ENCODE data around the gene RYR1.
"Not testable (repeated sequence)": the region's sequence is repeated elsewhere in the genome, so short reads cannot be mapped to it uniquely, and the experiment has no call there.

Gene RYR1

GRCh38 chr19:38596057-38596981, 162.8 kb downstream of the RYR1 start:
- Histone ChIP-seq H3K36me3 (ENCODE audit: control insufficient read depth, insufficient read depth, low read length) (no peaks in the 10 kb centered on the region), H3K27me3 (ENCODE audit: control insufficient read depth, insufficient read depth, low read length) (no peaks in the 10 kb centered on the region), H3K4me1 (ENCODE audit: control insufficient read depth, insufficient read depth, low read length) (peaks cover 2% of the 10 kb centered on the region)

GRCh38 chr19:38597075-38597474, 163.6 kb downstream of the RYR1 start:
- no peak overlapping the region for H3K9ac ChIP-seq (ENCODE audit: low read depth, low read length)
- peak overlapping the region; percentile 69 for H3K4me3 ChIP-seq (ENCODE audit: low read depth, low read length)
- no peaks in the 10 kb centered on the region for H3K36me3 ChIP-seq (ENCODE audit: control insufficient read depth, insufficient read depth, low read length)
- no peaks in the 10 kb centered on the region for H3K9me3 ChIP-seq (ENCODE audit: control insufficient read depth, insufficient read depth, low read length)
- no peaks in the 10 kb centered on the region for H3K27me3 ChIP-seq (ENCODE audit: control insufficient read depth, insufficient read depth, low read length)
- H3K4me1 ChIP-seq (ENCODE audit: control insufficient read depth, insufficient read depth, low read length), result peaks cover 2% of the 10 kb centered on the region

More at GRCh38 chr19:38596057-38596981, 162.8 kb downstream of the RYR1 start:
- Histone ChIP-seq H3K9ac (ENCODE audit: low read depth, low read length) (no peak overlapping the region), H3K4me3 (ENCODE audit: low read depth, low read length) (peak overlapping the region; percentile 69), H3K9me3 (ENCODE audit: control insufficient read depth, insufficient read depth, low read length) (no peaks in the 10 kb centered on the region)

- Histone ChIP-seq H3K4me3 (ENCODE audit: low read depth, low read length) (no peak overlapping the region), H3K4me1 (ENCODE audit: control insufficient read depth, insufficient read depth, low read length) (peaks cover 2% of the 10 kb centered on the region), H3K36me3 (ENCODE audit: control insufficient read depth, insufficient read depth, low read length) (no peaks in the 10 kb centered on the region), H3K27me3 (ENCODE audit: control insufficient read depth, insufficient read depth, low read length) (no peaks in the 10 kb centered on the region), H3K9me3 (ENCODE audit: control insufficient read depth, insufficient read depth, low read length) (no peaks in the 10 kb centered on the region), H3K9ac (ENCODE audit: low read depth, low read length) (no peak overlapping the region)
These were observed 166.2 kb downstream of the RYR1 start for GRCh38 chr19:38599722-38600121.

- not testable (repeated sequence) for H3K9me3 ChIP-seq (ENCODE audit: control insufficient read depth, insufficient read depth, low read length); H3K27me3 ChIP-seq (ENCODE audit: control insufficient read depth, insufficient read depth, low read length); H3K36me3 ChIP-seq (ENCODE audit: control insufficient read depth, insufficient read depth, low read length); H3K4me3 ChIP-seq (ENCODE audit: low read depth, low read length); H3K4me1 ChIP-seq (ENCODE audit: control insufficient read depth, insufficient read depth, low read length); H3K9ac ChIP-seq (ENCODE audit: low read depth, low read length)
These were observed 169.4 kb downstream of the RYR1 start for GRCh38 chr19:38602856-38603255.

GRCh38 chr19:38606131-38606530, 172.6 kb downstream of the RYR1 start:
- H3K4me1 ChIP-seq (ENCODE audit: control insufficient read depth, insufficient read depth, low read length), result no peaks in the 10 kb centered on the region
- H3K9me3 ChIP-seq (ENCODE audit: control insufficient read depth, insufficient read depth, low read length), result no peaks in the 10 kb centered on the region
- no peaks in the 10 kb centered on the region for H3K27me3 ChIP-seq (ENCODE audit: control insufficient read depth, insufficient read depth, low read length)
- no peak overlapping the region for H3K4me3 ChIP-seq (ENCODE audit: low read depth, low read length)
- no peak overlapping the region for H3K9ac ChIP-seq (ENCODE audit: low read depth, low read length)
- peaks cover 3% of the 10 kb centered on the region for H3K36me3 ChIP-seq (ENCODE audit: control insufficient read depth, insufficient read depth, low read length)

- H3K4me3 ChIP-seq (ENCODE audit: low read depth, low read length), result no peak overlapping the region
- no peaks in the 10 kb centered on the region for H3K4me1 ChIP-seq (ENCODE audit: control insufficient read depth, insufficient read depth, low read length)
- no peak overlapping the region for H3K9ac ChIP-seq (ENCODE audit: low read depth, low read length)
- H3K27me3 ChIP-seq (ENCODE audit: control insufficient read depth, insufficient read depth, low read length), result no peaks in the 10 kb centered on the region
- no peaks in the 10 kb centered on the region for H3K9me3 ChIP-seq (ENCODE audit: control insufficient read depth, insufficient read depth, low read length)
- H3K36me3 ChIP-seq (ENCODE audit: control insufficient read depth, insufficient read depth, low read length), result no peaks in the 10 kb centered on the region
These were observed 180.8 kb downstream of the RYR1 start for GRCh38 chr19:38614289-38614688.

GRCh38 chr19:38615007-38615581, 181.6 kb downstream of the RYR1 start:
- peak overlapping the region; percentile 37 for H3K9ac ChIP-seq (ENCODE audit: low read depth, low read length)

GRCh38 chr19:38616265-38616664, 182.8 kb downstream of the RYR1 start:
- H3K4me3 ChIP-seq (ENCODE audit: low read depth, low read length), result no peak overlapping the region
- no peak overlapping the region for H3K9ac ChIP-seq (ENCODE audit: low read depth, low read length)
- peaks cover 1% of the 10 kb centered on the region for H3K36me3 ChIP-seq (ENCODE audit: control insufficient read depth, insufficient read depth, low read length)
- no peaks in the 10 kb centered on the region for H3K9me3 ChIP-seq (ENCODE audit: control insufficient read depth, insufficient read depth, low read length)
- H3K4me1 ChIP-seq (ENCODE audit: control insufficient read depth, insufficient read depth, low read length), result no peaks in the 10 kb centered on the region
- H3K27me3 ChIP-seq (ENCODE audit: control insufficient read depth, insufficient read depth, low read length), result no peaks in the 10 kb centered on the region

More at GRCh38 chr19:38615007-38615581, 181.6 kb downstream of the RYR1 start:
- H3K36me3 ChIP-seq (ENCODE audit: control insufficient read depth, insufficient read depth, low read length), result no peaks in the 10 kb centered on the region
- H3K9me3 ChIP-seq (ENCODE audit: control insufficient read depth, insufficient read depth, low read length), result no peaks in the 10 kb centered on the region
- H3K4me3 ChIP-seq (ENCODE audit: low read depth, low read length), result no peak overlapping the region
- no peaks in the 10 kb centered on the region for H3K27me3 ChIP-seq (ENCODE audit: control insufficient read depth, insufficient read depth, low read length)
- H3K4me1 ChIP-seq (ENCODE audit: control insufficient read depth, insufficient read depth, low read length), result no peaks in the 10 kb centered on the region

- Histone ChIP-seq H3K36me3 (ENCODE audit: control insufficient read depth, insufficient read depth, low read length) (peaks cover 12% of the 10 kb centered on the region), H3K9ac (ENCODE audit: low read depth, low read length) (peak overlapping the region; percentile 39)
These were observed 183.8 kb downstream of the RYR1 start for GRCh38 chr19:38617283-38617763.

GRCh38 chr19:38617764-38618589, 184.5 kb downstream of the RYR1 start, which contains the start of gene MAP4K1:
Gene MAP4K1 (minus strand): TSS chr19:38617953. CDS start chr19:38617895, 58 bp downstream.
- Histone ChIP-seq H3K36me3 (ENCODE audit: control insufficient read depth, insufficient read depth, low read length) (peaks cover 12% of the 10 kb centered on the region), H3K9me3 (ENCODE audit: control insufficient read depth, insufficient read depth, low read length) (no peaks in the 10 kb centered on the region), H3K4me3 (ENCODE audit: low read depth, low read length) (peak within 1 kb of the TSS; percentile 100), H3K27me3 (ENCODE audit: control insufficient read depth, insufficient read depth, low read length) (no peaks in the 10 kb centered on the region), H3K4me1 (ENCODE audit: control insufficient read depth, insufficient read depth, low read length) (no peaks in the 10 kb centered on the region), H3K9ac (ENCODE audit: low read depth, low read length) (peak within 1 kb of the TSS; percentile 56)

More at GRCh38 chr19:38617283-38617763, 183.8 kb downstream of the RYR1 start:
- H3K27me3 ChIP-seq (ENCODE audit: control insufficient read depth, insufficient read depth, low read length), result no peaks in the 10 kb centered on the region
- peak overlapping the region; percentile 100 for H3K4me3 ChIP-seq (ENCODE audit: low read depth, low read length)
- no peaks in the 10 kb centered on the region for H3K4me1 ChIP-seq (ENCODE audit: control insufficient read depth, insufficient read depth, low read length)
- no peaks in the 10 kb centered on the region for H3K9me3 ChIP-seq (ENCODE audit: control insufficient read depth, insufficient read depth, low read length)

- peak within 1 kb of the TSS; percentile 57 for H3K9ac ChIP-seq (ENCODE audit: low read depth, low read length)
These were observed 185.3 kb downstream of the RYR1 start, which contains the start of gene EIF3K for GRCh38 chr19:38618590-38619360. Gene EIF3K (plus strand): TSS chr19:38619188. CDS start chr19:38619269, 81 bp downstream.

More at GRCh38 chr19:38618590-38619360, 185.3 kb downstream of the RYR1 start, which contains the start of gene EIF3K:
- Histone ChIP-seq H3K36me3 (ENCODE audit: control insufficient read depth, insufficient read depth, low read length) (peaks cover 16% of the 10 kb centered on the region), H3K27me3 (ENCODE audit: control insufficient read depth, insufficient read depth, low read length) (no peaks in the 10 kb centered on the region), H3K4me3 (ENCODE audit: low read depth, low read length) (peak within 1 kb of the TSS; percentile 100), H3K4me1 (ENCODE audit: control insufficient read depth, insufficient read depth, low read length) (no peaks in the 10 kb centered on the region), H3K9me3 (ENCODE audit: control insufficient read depth, insufficient read depth, low read length) (no peaks in the 10 kb centered on the region)
